HG02981 (cell line): ENCODE data around the gene SIN3B.
"Not testable (repeated sequence)": the region's sequence is repeated elsewhere in the genome, so short reads cannot be mapped to it uniquely, and the experiment has no call there.

Experiments
- ATAC-seq: cut with Tn5 transposase; IDR thresholded peaks from one replicate; pipeline ENCODE4 v1.9.1; 2021; ENCODE audit warnings: mild to moderate bottlenecking, moderate library complexity; ENCODE audit not compliant: unreplicated experiment

The SIN3B gene, protein sequence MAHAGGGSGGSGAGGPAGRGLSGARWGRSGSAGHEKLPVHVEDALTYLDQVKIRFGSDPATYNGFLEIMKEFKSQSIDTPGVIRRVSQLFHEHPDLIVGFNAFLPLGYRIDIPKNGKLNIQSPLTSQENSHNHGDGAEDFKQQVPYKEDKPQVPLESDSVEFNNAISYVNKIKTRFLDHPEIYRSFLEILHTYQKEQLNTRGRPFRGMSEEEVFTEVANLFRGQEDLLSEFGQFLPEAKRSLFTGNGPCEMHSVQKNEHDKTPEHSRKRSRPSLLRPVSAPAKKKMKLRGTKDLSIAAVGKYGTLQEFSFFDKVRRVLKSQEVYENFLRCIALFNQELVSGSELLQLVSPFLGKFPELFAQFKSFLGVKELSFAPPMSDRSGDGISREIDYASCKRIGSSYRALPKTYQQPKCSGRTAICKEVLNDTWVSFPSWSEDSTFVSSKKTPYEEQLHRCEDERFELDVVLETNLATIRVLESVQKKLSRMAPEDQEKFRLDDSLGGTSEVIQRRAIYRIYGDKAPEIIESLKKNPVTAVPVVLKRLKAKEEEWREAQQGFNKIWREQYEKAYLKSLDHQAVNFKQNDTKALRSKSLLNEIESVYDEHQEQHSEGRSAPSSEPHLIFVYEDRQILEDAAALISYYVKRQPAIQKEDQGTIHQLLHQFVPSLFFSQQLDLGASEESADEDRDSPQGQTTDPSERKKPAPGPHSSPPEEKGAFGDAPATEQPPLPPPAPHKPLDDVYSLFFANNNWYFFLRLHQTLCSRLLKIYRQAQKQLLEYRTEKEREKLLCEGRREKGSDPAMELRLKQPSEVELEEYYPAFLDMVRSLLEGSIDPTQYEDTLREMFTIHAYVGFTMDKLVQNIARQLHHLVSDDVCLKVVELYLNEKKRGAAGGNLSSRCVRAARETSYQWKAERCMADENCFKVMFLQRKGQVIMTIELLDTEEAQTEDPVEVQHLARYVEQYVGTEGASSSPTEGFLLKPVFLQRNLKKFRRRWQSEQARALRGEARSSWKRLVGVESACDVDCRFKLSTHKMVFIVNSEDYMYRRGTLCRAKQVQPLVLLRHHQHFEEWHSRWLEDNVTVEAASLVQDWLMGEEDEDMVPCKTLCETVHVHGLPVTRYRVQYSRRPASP

DNA sequence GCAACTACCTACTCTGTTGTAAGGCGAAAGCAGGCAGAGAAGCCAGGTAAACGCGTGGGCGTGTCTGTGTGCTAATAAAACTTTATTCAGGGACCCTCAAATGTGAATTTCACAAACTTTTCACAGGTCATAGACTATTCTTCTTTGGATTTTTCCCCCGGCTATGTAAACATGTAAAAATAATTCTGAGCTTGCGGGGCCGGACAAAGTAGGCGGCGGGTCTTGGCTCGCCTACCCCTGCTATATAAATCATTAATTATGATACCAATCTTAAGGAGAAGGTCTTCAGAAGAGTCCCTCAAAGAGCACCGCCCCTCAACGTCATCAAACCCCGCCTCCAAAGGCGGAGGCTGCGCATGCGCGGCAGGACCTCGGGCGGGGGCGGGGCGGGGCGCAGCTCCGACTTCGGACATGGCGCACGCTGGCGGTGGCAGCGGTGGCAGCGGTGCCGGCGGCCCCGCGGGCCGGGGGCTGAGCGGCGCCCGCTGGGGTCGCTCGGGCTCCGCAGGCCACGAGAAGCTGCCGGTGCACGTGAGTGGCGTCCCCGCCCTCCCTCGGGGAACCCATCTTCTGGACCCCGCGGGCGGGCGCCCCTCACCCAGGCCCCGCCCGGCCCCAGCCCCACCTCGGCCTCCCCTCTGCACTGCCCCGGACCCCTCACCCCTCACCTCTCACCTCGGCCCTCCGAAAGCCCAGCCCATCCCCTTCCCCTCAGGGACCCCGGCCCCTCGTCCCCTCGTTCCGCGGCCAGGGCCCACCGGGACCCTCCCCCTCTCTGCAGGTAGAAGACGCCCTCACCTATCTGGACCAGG, at the start of gene SIN3B:
Gene SIN3B, plus strand, starts transcription at position 389 of the 812 bp plus-strand sequence. Its CDS starts 23 bp downstream, at position 412.
- no peak for ATAC-seq

DNA sequence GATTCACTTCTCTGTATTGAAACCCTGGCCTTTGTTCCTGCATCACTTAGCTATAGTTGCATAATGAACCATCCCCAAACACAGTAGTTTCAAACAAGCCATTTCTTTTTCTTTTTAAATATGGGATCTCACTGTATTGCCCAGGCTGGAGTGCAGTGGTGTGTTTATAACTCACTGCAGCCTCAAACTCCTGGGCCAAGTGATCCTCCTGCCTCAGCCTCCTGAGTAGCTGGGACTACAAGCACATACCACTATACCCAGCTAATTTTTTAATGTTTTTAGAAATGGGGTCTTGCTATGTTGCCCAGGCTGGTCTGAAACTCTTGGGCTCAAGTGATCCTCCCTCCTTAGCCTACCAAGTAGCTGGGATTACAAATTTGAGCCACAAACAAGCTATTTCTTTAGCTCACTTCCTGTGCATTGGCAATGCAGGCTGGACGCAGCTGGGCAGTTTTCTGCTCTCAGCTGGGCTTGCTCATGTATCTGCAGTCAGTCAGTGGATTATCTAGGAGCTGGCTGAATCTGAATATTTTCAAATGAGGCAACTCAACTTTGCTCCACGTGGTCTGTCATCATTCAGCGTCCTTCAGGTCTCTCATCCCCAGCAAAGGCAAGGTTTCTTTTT, 49.5 kb upstream of the SIN3B start:
- ATAC-seq = no peak

DNA sequence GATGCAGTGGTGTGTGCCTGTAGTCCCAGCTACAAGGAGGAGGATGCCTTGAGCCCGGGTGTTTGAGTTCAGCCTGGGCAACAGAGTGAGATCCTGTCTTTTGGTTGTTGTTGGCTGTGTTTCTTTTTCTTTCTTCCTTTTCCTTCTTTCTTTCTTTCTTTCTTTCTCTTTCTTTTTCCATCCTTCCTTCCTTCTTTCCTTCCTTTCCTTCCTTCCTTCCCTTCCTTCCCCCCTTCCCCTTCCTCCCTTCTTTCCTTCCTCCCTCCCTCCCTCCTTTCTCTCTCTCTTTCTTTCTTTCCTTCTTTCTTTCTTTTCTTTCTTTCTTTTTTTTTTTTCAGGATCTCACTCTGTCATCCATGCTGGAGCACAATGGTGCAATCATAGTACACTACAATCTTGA, 46.5 kb upstream of the SIN3B start:
- ATAC-seq = no peak

DNA sequence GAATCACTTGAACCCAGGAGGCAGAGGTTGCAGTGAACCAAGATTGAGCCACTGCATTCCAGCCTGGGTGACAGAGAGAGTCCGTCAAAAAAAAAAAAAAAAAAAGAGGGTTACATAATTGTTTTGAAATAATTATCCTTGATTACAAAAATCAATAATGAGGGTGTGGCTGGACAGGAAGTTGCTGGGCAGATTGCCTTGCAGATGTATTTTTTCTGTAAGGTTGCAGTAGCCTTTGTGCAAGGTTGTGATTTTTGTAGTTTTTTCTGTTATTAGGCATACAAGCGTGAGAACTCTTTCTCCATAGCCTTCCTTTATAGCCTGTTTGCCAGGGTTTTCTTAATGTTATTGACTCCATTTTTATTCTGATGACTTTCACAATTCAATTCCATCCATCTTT, 40.7 kb upstream of the SIN3B start:
- ATAC-seq = no peak

DNA sequence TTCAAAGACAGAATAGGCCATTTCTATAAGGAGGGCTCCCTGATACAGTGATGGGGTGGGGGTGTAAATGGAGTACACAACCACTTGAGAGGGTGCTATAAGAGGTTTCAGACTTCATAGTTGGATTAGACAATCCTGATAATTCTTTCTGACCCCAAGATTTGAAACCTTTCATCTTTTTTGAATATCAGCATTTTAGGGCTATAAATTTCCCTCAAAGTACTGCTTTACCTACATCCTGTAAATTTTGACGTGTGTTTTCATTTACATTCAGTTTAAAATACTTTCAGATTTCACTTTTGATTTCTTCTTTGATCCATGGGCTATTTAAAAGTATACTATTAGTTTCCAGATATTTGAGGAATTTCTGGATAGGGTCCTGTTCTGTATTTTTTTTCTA, 40.0 kb upstream of the SIN3B start:
- ATAC-seq = no peak

DNA sequence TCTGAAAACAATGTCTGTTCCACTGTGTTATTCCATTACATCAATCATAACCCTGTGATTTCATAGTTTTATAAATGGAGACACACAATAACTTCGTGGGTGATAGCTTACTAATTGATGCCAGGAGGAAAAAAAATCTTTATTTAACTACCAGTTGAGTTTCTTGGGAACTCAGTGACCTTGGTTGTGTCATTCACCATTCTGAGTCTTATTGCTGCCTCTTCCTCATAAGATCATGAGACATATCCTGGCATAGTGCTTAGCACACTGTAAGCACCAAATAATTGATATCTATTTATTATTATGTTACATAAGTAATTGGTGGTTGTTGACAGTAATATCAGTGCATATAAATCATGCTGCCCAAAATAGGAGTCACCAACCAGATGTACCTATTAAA, 39.1 kb upstream of the SIN3B start:
- no peak for ATAC-seq

DNA sequence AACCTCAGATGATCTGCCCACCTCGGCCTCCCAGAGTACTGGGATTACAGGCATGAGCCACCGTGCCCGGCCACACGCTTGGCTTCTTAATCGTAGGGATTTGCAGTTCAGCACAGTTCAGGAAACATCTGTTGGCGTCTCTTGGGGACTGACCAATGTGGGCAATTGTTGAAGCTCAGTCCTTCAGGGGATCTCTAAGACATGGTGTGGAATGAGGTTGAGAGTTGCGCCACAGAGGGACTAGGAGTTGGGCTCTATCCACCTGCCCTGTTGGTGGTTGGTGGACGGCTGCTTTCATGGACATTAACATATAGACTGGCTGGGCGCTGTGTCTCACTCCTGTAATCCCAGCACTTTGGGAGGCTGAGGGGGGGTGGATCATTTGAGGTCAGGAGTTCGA, 37.3 kb upstream of the SIN3B start:
- no peak for ATAC-seq

DNA sequence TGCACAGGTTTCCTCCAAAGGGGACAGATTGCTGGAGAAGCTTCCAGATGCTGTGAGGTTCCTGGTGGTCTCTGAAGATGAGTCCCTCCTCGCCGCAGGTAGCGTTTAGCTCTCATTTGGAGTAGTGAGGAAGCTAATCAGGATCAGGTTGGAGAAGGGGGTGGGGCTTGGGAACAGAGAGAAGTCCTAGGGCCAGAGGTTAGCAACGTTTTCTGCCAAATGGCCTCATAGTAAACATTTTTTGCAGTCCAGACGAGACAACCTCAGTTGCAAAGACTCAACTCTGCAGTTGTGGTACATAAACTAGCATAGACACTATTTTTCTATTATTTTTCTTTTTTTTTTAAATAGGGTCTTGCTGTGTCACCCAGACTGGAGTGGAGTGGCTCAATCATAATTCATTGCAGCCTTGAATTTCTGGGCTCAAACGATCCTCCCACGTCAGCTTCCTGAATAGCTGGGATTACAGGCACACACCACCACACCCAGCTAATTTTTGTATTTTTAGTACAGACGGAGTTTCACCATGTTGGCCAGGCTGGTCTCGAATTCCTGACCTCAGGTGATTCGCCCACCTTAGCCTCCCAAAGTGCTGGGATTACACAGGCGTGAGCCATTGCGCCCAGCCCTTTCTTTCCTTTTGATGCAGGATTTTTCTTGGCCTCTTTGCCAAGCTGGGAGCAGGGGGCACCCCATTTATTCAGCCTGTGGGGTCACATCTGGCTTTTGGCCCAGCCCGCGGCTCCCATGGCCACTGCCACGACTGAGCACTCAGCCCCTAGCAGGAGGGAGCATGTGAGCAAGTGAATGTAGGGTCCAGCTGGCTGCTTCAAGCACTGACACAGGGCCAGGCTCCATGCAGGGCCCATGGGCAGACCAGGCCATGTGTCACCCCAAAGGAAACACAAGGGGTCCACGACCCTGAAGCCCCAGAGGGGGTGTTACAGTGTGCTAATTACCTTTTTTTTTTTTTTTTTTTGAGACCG, 34.4 kb upstream of the SIN3B start:
- no peak for ATAC-seq

DNA sequence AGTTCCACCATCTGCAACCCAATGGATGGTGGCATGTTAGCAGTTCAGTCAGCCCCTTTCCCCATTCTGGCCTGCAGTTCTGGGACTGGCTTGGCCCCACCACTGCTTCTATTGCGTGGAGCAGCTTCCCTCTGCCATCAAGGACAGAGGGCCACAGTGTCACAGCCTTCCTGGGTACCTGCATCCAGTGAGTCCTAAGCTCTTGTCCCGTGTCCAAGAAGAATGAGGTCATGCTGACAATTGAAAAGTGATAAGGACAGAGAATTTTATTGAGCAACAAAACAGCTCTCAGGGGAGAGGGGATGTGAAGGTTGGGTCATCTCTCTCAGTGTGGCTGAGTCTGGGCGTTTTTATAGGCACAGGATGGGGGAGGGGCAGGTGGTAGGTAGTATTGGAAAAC, 33.5 kb upstream of the SIN3B start:
- no peak for ATAC-seq

DNA sequence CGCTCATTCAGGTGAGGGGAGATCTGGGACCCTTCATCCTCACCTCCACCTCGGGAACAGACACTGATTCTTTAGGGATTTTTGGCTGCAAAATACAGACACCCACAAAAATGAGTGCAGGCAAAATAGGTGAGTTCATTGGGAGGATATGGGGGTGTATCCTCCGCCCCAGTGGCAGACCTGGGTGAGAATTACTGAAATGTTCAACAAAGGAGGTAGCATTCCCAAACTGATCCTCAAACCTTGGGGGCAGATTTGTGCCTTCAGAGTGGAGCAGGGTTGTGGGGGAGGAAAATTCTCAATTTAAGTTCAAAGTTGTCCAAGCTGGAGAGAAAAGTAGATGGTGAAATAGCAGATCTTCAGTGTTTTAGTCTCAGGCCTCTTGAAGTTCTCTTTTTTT, 31.3 kb upstream of the SIN3B start:
- no peak for ATAC-seq

DNA sequence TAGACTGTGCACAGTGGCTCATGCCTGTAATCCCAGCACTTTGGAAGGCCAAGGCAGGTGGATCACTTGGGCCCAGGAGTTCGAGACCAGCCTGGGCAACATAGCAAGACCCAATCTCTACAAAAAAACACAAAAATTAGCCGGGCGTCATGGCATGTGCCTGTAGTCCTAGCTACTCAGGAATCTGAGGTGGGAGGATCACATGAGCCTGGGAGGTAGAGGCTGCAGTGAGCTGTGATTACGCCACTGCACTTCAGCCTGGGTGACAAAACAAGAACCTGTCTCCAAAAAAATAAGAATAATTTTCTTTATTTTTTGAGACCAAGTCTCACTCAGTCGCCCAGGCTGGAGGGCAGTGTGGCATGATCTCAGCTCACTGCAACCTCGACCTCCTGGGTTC, 30.9 kb upstream of the SIN3B start:
- ATAC-seq = not testable (repeated sequence)

DNA sequence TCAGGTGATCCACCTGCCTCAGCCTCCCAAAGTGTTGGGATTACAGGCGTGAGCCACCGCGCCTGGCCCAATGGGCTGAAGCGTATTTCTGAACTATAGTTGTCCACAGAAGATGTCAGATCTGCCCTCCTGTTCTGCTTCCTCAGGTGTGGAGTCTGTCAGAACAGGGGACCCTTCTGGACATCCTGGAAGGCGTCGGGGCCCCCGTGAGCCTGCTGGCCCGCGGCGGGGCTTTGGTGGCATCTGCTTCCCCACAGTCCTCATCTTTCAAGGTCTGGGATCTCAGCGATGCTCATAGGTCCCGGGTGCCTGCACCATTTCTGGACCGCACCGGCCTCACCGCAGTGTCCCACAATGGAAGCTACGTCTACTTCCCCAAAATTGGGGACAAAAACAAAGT, 29.5 kb upstream of the SIN3B start:
- ATAC-seq = no peak

DNA sequence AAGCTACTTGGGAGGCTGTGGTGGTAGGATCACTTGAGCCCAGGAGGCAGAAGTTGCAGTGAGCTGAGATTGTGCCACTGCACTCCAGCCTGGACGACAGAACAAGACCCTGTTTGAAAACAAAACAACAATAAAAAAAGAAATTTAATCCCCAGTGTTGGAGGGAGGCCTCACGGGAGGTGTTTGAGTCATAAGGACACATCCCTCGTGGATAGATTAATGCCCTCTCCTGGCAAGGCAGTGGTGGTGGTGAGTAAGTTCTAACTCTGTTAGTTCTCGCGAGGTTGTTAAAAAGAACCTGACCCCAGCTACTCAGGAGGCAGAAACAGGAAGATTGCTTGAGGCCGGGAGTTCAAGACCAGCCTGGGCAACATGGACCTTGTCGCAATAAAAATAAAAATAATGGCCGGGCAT, 27.6 kb upstream of the SIN3B start:
- ATAC-seq = no peak

DNA sequence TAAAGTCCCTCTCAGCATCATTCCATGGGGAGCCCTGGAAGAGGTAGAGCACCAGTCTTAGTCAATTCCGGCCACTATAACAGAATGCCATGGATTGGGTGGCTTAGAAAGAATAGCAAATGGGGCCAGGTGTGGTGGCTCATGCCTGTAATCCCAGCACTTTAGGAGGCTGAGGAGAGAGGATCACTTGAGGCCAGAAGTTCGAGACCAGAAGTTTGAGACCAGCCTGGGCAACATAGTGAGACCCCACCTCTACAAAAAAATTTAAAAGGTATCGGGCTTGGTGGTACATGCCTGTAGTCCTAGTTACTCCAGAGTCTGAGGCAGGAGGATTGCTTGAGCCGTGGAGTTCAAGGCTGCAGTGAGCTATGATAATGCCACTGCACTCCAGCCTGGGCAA, 25.0 kb upstream of the SIN3B start:
- ATAC-seq = no peak

DNA sequence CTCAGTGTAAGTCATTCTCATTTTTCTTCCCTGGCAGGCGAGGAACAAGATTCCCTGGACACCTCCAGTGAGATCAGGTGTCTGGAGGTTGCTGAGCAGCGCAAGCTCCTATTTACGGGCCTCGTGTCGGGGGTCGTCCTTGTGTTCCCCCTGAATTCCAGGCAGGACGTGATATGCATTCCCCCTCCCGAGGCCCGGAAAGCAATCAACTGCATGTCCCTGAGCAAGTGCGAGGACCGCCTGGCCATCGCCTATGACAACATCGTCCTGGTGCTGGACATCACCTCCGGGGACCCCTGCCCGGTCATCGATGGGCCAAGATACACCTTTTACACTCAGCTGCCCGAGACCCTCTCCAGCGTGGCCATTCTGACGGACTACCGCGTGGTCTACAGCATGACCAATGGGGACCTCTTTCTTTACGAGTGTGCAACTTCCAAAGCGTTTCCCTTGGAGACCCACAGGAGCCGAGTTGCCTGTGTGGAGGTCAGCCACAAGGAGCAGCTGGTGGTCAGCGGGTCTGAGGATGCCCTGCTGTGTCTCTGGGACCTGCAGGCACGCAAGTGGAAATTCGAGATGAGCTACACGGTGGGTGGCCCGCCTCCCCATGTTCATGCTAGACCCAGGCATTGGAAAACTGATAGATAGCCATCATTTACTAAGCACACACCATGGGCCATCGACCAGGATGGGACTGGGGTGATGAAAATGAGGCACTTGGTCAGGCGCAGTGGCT, 21.5 kb upstream of the SIN3B start:
- no peak for ATAC-seq

DNA sequence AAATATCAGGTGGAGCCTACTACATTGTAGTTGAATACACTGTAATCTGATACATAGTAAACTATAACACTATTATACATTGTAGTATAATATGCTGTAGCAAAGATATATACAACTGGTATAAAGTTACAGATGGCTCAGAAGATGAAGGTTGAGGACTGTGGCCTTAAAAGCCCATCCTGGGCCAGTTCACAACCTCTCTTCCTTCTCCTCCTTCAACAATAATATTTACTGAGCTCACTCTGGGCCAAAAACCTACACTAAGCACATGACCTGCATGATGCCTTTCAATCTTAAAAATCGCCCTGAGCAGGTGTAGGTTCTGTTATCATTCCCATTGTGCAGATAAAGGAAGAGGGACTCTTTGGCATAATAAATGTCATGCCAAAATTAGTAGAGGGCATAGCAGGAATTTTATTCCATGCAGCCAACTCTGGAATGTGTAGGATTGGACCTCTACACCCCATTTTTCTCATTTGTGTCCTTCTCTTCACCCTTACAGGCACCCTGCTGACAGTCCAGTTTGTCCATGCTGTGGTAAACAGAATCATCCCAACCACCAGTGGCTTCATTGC, 14.6 kb upstream of the SIN3B start:
- no peak for ATAC-seq

DNA sequence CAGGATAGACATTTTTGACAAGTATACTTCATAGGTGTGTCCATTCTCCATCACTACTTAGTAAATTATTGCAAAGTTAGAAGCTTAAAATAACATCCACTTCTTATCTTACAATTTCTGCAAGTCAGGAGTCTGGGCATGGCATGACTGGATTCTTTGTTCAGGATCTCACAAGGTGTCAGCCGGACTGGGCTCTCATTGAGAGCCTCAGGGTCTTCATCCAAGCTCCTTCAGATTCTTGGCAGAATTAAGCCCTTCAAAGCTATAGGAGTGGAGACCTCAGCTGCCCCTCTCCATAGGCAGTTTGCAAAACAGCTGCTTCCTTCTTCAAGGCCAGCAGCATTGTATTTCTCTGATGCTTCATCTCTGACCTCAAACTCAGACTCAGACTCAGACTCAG, 9.1 kb upstream of the SIN3B start:
- no peak for ATAC-seq

DNA sequence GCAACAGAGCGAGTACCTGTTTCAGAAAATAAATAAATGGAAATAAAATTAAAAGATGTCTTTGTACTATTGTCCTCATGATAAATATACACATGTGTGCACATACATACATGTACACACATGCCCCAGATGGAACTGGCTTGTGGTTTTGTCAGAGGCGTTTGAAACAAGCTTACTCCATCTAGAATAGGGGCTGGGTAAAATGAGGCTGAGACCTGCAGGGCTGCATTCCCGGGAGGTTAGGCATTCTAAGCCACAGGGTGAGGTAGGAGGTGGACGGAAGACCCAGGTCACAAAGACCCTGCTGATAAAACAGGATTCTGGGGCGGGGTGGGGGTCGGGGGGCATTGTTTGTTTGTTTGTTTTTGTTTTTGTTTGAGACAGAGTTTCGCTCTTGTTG, 8.1 kb upstream of the SIN3B start:
- ATAC-seq = no peak
